NAMALWA (cell line): ENCODE measurements around the gene GPR37L1.
"Not testable (repeated sequence)": the region's sequence is repeated elsewhere in the genome, so short reads cannot be mapped to it uniquely, and the experiment has no call there.

ENCODE experiments used
- DNase-seq: peaks from one replicate; pipeline ENCODE4 v3.0.0-alpha.2; 2015; ENCODE audit warnings: low spot score

Gene GPR37L1

GRCh38 chr1:202167708-202168415, 45.1 kb downstream of the GPR37L1 start:
- no peak for DNase-seq

GRCh38 chr1:202168861-202169260, 46.1 kb downstream of the GPR37L1 start:
- DNase-seq: no peak

GRCh38 chr1:202170726-202171125, 48.0 kb downstream of the GPR37L1 start:
- DNase-seq: peak; percentile 72

GRCh38 chr1:202171292-202172014, 48.7 kb downstream of the GPR37L1 start:
- no peak for DNase-seq

- DNase-seq: no peak
Observed at GRCh38 chr1:202172015-202172355, 49.3 kb downstream of the GPR37L1 start.

- no peak for DNase-seq
Observed at GRCh38 chr1:202173993-202174392, 51.3 kb downstream of the GPR37L1 start.

GRCh38 chr1:202176949-202177927, 54.5 kb downstream of the GPR37L1 start:
- DNase-seq: no peak

- DNase-seq: no peak
Observed at GRCh38 chr1:202179828-202180750, 57.4 kb downstream of the GPR37L1 start.

- not testable (repeated sequence) for DNase-seq
Observed at GRCh38 chr1:202180751-202181139, 58.0 kb downstream of the GPR37L1 start.

- DNase-seq: no peak
Observed at GRCh38 chr1:202181586-202181985, 58.9 kb downstream of the GPR37L1 start.

- no peak for DNase-seq
Observed at GRCh38 chr1:202182040-202182877, 59.5 kb downstream of the GPR37L1 start.
